Fibroblast of peridontal ligament (primary cell): ENCODE results near the gene ENAH.

Experiments
- DNase-seq: peaks from one replicate; pipeline ENCODE4 v3.0.0-alpha.2; 2010; ENCODE audit errors: extremely low read depth

ENAH gene

GRCh38 chr1:225561675-225562074 is 91.2 kb downstream of the ENAH start:
- no peak for DNase-seq

- DNase-seq, result no peak
These were observed 93.0 kb downstream of the ENAH start for GRCh38 chr1:225559902-225560301.

- DNase-seq, result peak; percentile 12
These were observed 93.6 kb downstream of the ENAH start for GRCh38 chr1:225559326-225559725.

GRCh38 chr1:225556694-225557093 is 96.2 kb downstream of the ENAH start:
- DNase-seq, result no peak

- DNase-seq, result no peak
These were observed 97.1 kb downstream of the ENAH start for GRCh38 chr1:225555821-225556220.

GRCh38 chr1:225554216-225554812 is 98.6 kb downstream of the ENAH start:
- DNase-seq, result peak; percentile 67

GRCh38 chr1:225549821-225550220 is 103.1 kb downstream of the ENAH start:
- no peak for DNase-seq

GRCh38 chr1:225548140-225548857 is 104.6 kb downstream of the ENAH start:
- DNase-seq, result peak; percentile 62

- no peak for DNase-seq
These were observed 107.3 kb downstream of the ENAH start for GRCh38 chr1:225545649-225546048.

GRCh38 chr1:225544924-225545323 is 108.0 kb downstream of the ENAH start:
- no peak for DNase-seq

- no peak for DNase-seq
These were observed 108.7 kb downstream of the ENAH start for GRCh38 chr1:225544263-225544662.

- DNase-seq, result no peak
These were observed 109.6 kb downstream of the ENAH start for GRCh38 chr1:225543350-225543749.

GRCh38 chr1:225541383-225541782 is 111.5 kb downstream of the ENAH start:
- DNase-seq, result no peak

GRCh38 chr1:225539575-225539974 is 113.3 kb downstream of the ENAH start:
- DNase-seq, result no peak

- DNase-seq, result no peak
These were observed 113.9 kb downstream of the ENAH start for GRCh38 chr1:225539069-225539468.

GRCh38 chr1:225537554-225538251 is 115.2 kb downstream of the ENAH start:
- no peak for DNase-seq

GRCh38 chr1:225535280-225535679 is 117.6 kb downstream of the ENAH start:
- no peak for DNase-seq

GRCh38 chr1:225534772-225535171 is 118.2 kb downstream of the ENAH start:
- DNase-seq, result no peak

GRCh38 chr1:225534135-225534534 is 118.8 kb downstream of the ENAH start:
- DNase-seq, result no peak

- DNase-seq, result no peak
These were observed 119.7 kb downstream of the ENAH start for GRCh38 chr1:225533238-225533637.

GRCh38 chr1:225532240-225532944 is 120.5 kb downstream of the ENAH start:
- DNase-seq, result no peak

- no peak for DNase-seq
These were observed 123.2 kb downstream of the ENAH start for GRCh38 chr1:225529726-225530125.
